ENCODE data around the gene CDKN2AIP.
"Not testable (repeated sequence)": the region's sequence is repeated elsewhere in the genome, so short reads cannot be mapped to it uniquely, and the experiment has no call there.

Gene CDKN2AIP

GRCh38 chr4:183441276-183441675 is 3.2 kb upstream of the CDKN2AIP start:
- Mint-ChIP-seq H3K27ac (ENCODE audit: low read depth) (no peak overlapping the region), H3K9me3 (no peaks in the 10 kb centered on the region), H3K4me3 (no peak overlapping the region), H3K4me1 (peaks cover 15% of the 10 kb centered on the region), H3K27me3 (no peaks in the 10 kb centered on the region), H3K36me3 (ENCODE audit: insufficient read depth) (peaks cover 17% of the 10 kb centered on the region)
- no peak for DNase-seq (ENCODE audit: low spot score in 2 of 2)
- no peak for ATAC-seq (replicated peaks; ENCODE audit: extremely low read depth, poor library complexity, severe bottlenecking)

- H3K9me3 Mint-ChIP-seq: no peaks in the 10 kb centered on the region
- H3K27ac Mint-ChIP-seq (ENCODE audit: low read depth): peak overlapping the region; percentile 97
- peaks cover 39% of the 10 kb centered on the region for H3K36me3 Mint-ChIP-seq (ENCODE audit: insufficient read depth)
- no peaks in the 10 kb centered on the region for H3K27me3 Mint-ChIP-seq
- ATAC-seq (replicated peaks; ENCODE audit: extremely low read depth, poor library complexity, severe bottlenecking) (peak; percentile 18), DNase-seq (ENCODE audit: low spot score in 2 of 2) (no peak)
- H3K4me1 Mint-ChIP-seq: peaks cover 31% of the 10 kb centered on the region
- H3K4me3 Mint-ChIP-seq: peak overlapping the region; percentile 94
These were observed 702 bp upstream of the CDKN2AIP start for GRCh38 chr4:183443655-183444213.

GRCh38 chr4:183445097-183445428 is 627 bp downstream of the CDKN2AIP start:
- Mint-ChIP-seq H3K27me3 (no peaks in the 10 kb centered on the region), H3K36me3 (ENCODE audit: insufficient read depth) (peaks cover 46% of the 10 kb centered on the region), H3K4me1 (peaks cover 38% of the 10 kb centered on the region), H3K9me3 (no peaks in the 10 kb centered on the region), H3K4me3 (peak overlapping the region; percentile 94), H3K27ac (ENCODE audit: low read depth) (peak overlapping the region; percentile 97)
- DNase-seq (ENCODE audit: low spot score in 2 of 2) (no peak), ATAC-seq (replicated peaks; ENCODE audit: extremely low read depth, poor library complexity, severe bottlenecking) (no peak)

GRCh38 chr4:183447646-183448045 is 3.2 kb downstream of the CDKN2AIP start:
- H3K27me3 Mint-ChIP-seq: no peaks in the 10 kb centered on the region
- peaks cover 56% of the 10 kb centered on the region for H3K36me3 Mint-ChIP-seq (ENCODE audit: insufficient read depth)
- H3K9me3 Mint-ChIP-seq: no peaks in the 10 kb centered on the region
- ATAC-seq (replicated peaks; ENCODE audit: extremely low read depth, poor library complexity, severe bottlenecking) (no peak), DNase-seq (ENCODE audit: low spot score in 2 of 2) (no peak)
- peak overlapping the region; percentile 73 for H3K27ac Mint-ChIP-seq (ENCODE audit: low read depth)
- peak overlapping the region; percentile 94 for H3K4me3 Mint-ChIP-seq
- peaks cover 38% of the 10 kb centered on the region for H3K4me1 Mint-ChIP-seq

- Mint-ChIP-seq H3K4me3 (peak overlapping the region; percentile 45), H3K9me3 (no peaks in the 10 kb centered on the region), H3K27ac (ENCODE audit: low read depth) (peak overlapping the region; percentile 73), H3K4me1 (peaks cover 38% of the 10 kb centered on the region), H3K36me3 (ENCODE audit: insufficient read depth) (peaks cover 60% of the 10 kb centered on the region), H3K27me3 (no peaks in the 10 kb centered on the region)
- DNase-seq (ENCODE audit: low spot score in 2 of 2): no peak
- ATAC-seq (replicated peaks; ENCODE audit: extremely low read depth, poor library complexity, severe bottlenecking): no peak
These were observed 4.0 kb downstream of the CDKN2AIP start for GRCh38 chr4:183448436-183448835.

GRCh38 chr4:183449193-183449882 is 4.9 kb downstream of the CDKN2AIP start:
- Mint-ChIP-seq H3K4me3 (no peak overlapping the region), H3K36me3 (ENCODE audit: insufficient read depth) (peaks cover 63% of the 10 kb centered on the region), H3K27ac (ENCODE audit: low read depth) (no peak overlapping the region), H3K27me3 (no peaks in the 10 kb centered on the region), H3K9me3 (no peaks in the 10 kb centered on the region), H3K4me1 (peaks cover 38% of the 10 kb centered on the region)
- DNase-seq (ENCODE audit: low spot score in 2 of 2) (no peak), ATAC-seq (replicated peaks; ENCODE audit: extremely low read depth, poor library complexity, severe bottlenecking) (no peak)

GRCh38 chr4:183450108-183450507 is 5.7 kb downstream of the CDKN2AIP start:
- ATAC-seq (replicated peaks; ENCODE audit: extremely low read depth, poor library complexity, severe bottlenecking): no peak
- no peak overlapping the region for H3K4me3 Mint-ChIP-seq
- peaks cover 55% of the 10 kb centered on the region for H3K36me3 Mint-ChIP-seq (ENCODE audit: insufficient read depth)
- H3K27ac Mint-ChIP-seq (ENCODE audit: low read depth): no peak overlapping the region
- peaks cover 34% of the 10 kb centered on the region for H3K4me1 Mint-ChIP-seq
- no peak for DNase-seq (ENCODE audit: low spot score in 2 of 2)
- no peaks in the 10 kb centered on the region for H3K9me3 Mint-ChIP-seq
- no peaks in the 10 kb centered on the region for H3K27me3 Mint-ChIP-seq

- Mint-ChIP-seq H3K27me3 (no peaks in the 10 kb centered on the region), H3K36me3 (ENCODE audit: insufficient read depth) (peaks cover 18% of the 10 kb centered on the region), H3K9me3 (no peaks in the 10 kb centered on the region), H3K4me1 (peaks cover 9% of the 10 kb centered on the region), H3K27ac (ENCODE audit: low read depth) (no peak overlapping the region), H3K4me3 (no peak overlapping the region)
- peak; percentile 28 for ATAC-seq (replicated peaks; ENCODE audit: extremely low read depth, poor library complexity, severe bottlenecking)
- DNase-seq (ENCODE audit: low spot score in 2 of 2): no peak
These were observed 11.2 kb downstream of the CDKN2AIP start for GRCh38 chr4:183455431-183456195.

GRCh38 chr4:183458005-183458404 is 13.6 kb downstream of the CDKN2AIP start:
- no peak for DNase-seq (ENCODE audit: low spot score in 2 of 2)
- H3K9me3 Mint-ChIP-seq: no peaks in the 10 kb centered on the region
- H3K4me3 Mint-ChIP-seq: no peak overlapping the region
- no peak for ATAC-seq (replicated peaks; ENCODE audit: extremely low read depth, poor library complexity, severe bottlenecking)
- H3K27me3 Mint-ChIP-seq: no peaks in the 10 kb centered on the region
- H3K36me3 Mint-ChIP-seq (ENCODE audit: insufficient read depth): peaks cover 8% of the 10 kb centered on the region
- H3K4me1 Mint-ChIP-seq: peaks cover 9% of the 10 kb centered on the region
- no peak overlapping the region for H3K27ac Mint-ChIP-seq (ENCODE audit: low read depth)

- not testable (repeated sequence) for H3K27ac Mint-ChIP-seq (ENCODE audit: low read depth); H3K4me3 Mint-ChIP-seq; H3K4me1 Mint-ChIP-seq; ATAC-seq (replicated peaks; ENCODE audit: extremely low read depth, poor library complexity, severe bottlenecking); H3K9me3 Mint-ChIP-seq; H3K27me3 Mint-ChIP-seq; DNase-seq (ENCODE audit: low spot score in 2 of 2); H3K36me3 Mint-ChIP-seq (ENCODE audit: insufficient read depth)
These were observed 19.6 kb downstream of the CDKN2AIP start for GRCh38 chr4:183463903-183464619.

- not testable (repeated sequence) for H3K4me3 Mint-ChIP-seq; DNase-seq (ENCODE audit: low spot score in 2 of 2); H3K27ac Mint-ChIP-seq (ENCODE audit: low read depth); H3K4me1 Mint-ChIP-seq; H3K9me3 Mint-ChIP-seq; H3K36me3 Mint-ChIP-seq (ENCODE audit: insufficient read depth); H3K27me3 Mint-ChIP-seq; ATAC-seq (replicated peaks; ENCODE audit: extremely low read depth, poor library complexity, severe bottlenecking)
These were observed 21.4 kb downstream of the CDKN2AIP start for GRCh38 chr4:183465879-183466278.

GRCh38 chr4:183467246-183467645 is 22.8 kb downstream of the CDKN2AIP start:
- Mint-ChIP-seq H3K4me3 (no peak overlapping the region), H3K9me3 (no peaks in the 10 kb centered on the region), H3K27ac (ENCODE audit: low read depth) (no peak overlapping the region), H3K27me3 (no peaks in the 10 kb centered on the region), H3K4me1 (peaks cover under 1% of the 10 kb centered on the region), H3K36me3 (ENCODE audit: insufficient read depth) (no peaks in the 10 kb centered on the region)
- ATAC-seq (replicated peaks; ENCODE audit: extremely low read depth, poor library complexity, severe bottlenecking): no peak
- no peak for DNase-seq (ENCODE audit: low spot score in 2 of 2)
